Mesodermal cell (in vitro differentiated cells): ENCODE results near the gene CXCR5.

Source experiments
- H3K27ac ChIP-seq: 2 replicates; pipeline ENCODE4 v1.7.0; 2013; ENCODE audit warnings: mild to moderate bottlenecking, low read depth, low read length, moderate library complexity; ENCODE audit not compliant: severe bottlenecking
- H3K36me3 ChIP-seq: 2 replicates; pipeline ENCODE4 v1.7.1; 2013; ENCODE audit warnings: mild to moderate bottlenecking, low read length, moderate library complexity; ENCODE audit not compliant: control insufficient read depth, insufficient read depth
- H3K4me1 ChIP-seq: one replicate; pipeline ENCODE4 v1.7.1; 2013; ENCODE audit warnings: mild to moderate bottlenecking, low read length; ENCODE audit not compliant: insufficient read depth, control insufficient read depth, poor library complexity, severe bottlenecking
- H3K4me3 ChIP-seq: 2 replicates; pipeline ENCODE4 v1.7.0; 2013; ENCODE audit warnings: low read length, control low read depth, mild to moderate bottlenecking; ENCODE audit not compliant: insufficient read depth, poor library complexity, severe bottlenecking; ENCODE audit errors: extremely low read depth
- H3K9me3 ChIP-seq: 2 replicates; pipeline ENCODE4 v1.7.1; 2013; ENCODE audit warnings: mild to moderate bottlenecking, low read length, moderate library complexity; ENCODE audit not compliant: control insufficient read depth
- WGBS, 2 experiments: methylation state at CpG; one replicate each; pipeline ENCODE4 v1.1.5; 2013; ENCODE audit warnings: missing lambda C conversion rate in 2 of 2; ENCODE audit not compliant: insufficient coverage in 2 of 2; 5-methylcytosine and 5-hydroxymethylcytosine counted together

Gene CXCR5

DNA sequence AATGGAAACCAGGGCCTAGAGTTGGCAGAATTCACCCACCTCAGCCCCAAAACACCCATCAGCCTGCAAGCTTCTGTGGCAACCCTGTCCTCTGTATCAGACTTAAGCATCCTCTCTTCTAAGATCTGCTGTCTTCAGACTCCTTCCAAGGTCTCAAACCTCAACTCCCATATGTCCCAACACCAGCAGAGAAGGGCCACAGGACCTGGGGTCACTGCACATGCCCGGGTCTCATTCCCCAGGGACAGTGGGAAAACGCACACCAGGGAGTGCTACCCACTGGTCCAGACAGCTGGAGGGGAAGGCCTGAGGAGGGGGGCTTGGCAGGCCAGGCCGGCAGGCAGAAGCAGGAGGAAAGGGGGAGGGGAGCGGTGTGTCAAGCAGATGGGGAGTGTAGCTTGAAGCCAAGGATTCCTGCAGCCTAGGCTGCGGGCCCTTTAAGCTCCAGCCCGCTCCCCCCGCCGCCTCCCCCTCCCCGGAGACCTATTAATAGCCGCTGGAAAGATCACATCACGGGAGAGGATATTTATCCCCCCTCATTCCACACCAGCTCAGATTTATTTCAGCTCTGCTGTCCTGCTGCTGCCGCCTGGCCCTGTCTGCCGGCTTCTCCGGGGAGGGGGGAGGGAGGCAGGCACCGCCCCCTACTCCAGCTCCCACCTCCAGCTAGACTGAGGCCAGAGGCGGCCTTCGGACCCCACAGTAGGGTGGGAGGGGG lies 25.4 kb downstream of the CXCR5 start:
- Histone ChIP-seq H3K36me3 (peaks cover 40% of the 10 kb centered on the region), H3K9me3 (no peaks in the 10 kb centered on the region), H3K4me1 (peaks cover 60% of the 10 kb centered on the region), H3K4me3 (peak overlapping the region; percentile 33), H3K27ac (peak overlapping the region; percentile 100)
- 0 to 3% methylated on average over 4 to 6 of the region's 17 CpGs for WGBS, 2 experiments

DNA sequence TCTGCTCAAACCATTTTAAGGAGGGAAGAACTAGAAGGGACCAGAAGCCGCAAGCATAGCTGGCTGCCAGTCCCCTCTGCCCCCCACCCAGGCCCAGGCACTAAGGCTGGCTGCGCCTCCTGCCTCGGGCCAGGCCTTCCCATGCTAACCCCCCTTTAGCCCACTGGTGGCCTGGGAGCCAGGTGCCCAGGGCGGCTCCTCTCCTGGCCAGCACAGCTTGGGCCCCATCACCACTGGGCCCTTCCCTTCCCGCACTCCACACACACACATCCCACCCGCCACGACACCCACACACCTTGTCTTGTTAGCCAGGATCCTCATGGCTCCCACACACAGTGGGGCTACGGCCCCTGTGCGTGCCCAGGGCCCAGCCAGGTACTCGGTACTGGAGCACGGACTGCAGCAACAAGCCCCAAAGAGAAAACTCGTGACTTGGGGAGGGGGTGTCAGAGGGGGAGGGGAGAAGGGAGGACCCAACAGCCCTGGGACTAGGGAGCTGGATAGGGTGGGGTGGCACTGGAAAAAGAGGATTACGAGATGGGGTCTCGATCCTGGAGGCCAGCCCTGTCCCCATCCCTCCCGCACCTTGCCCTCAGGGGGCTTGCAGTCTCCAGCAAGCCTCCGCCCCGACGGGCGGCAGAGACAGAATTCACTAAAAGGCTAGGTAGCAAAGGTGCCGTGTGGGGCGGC lies 26.1 kb downstream of the CXCR5 start:
- Histone ChIP-seq H3K9me3 (no peaks in the 10 kb centered on the region), H3K36me3 (peaks cover 38% of the 10 kb centered on the region), H3K4me1 (peaks cover 67% of the 10 kb centered on the region), H3K4me3 (peak overlapping the region; percentile 33), H3K27ac (peak overlapping the region; percentile 100)
- WGBS, 2 experiments: 6 to 11% methylated on average over 9 to 12 of the region's 21 CpGs

DNA sequence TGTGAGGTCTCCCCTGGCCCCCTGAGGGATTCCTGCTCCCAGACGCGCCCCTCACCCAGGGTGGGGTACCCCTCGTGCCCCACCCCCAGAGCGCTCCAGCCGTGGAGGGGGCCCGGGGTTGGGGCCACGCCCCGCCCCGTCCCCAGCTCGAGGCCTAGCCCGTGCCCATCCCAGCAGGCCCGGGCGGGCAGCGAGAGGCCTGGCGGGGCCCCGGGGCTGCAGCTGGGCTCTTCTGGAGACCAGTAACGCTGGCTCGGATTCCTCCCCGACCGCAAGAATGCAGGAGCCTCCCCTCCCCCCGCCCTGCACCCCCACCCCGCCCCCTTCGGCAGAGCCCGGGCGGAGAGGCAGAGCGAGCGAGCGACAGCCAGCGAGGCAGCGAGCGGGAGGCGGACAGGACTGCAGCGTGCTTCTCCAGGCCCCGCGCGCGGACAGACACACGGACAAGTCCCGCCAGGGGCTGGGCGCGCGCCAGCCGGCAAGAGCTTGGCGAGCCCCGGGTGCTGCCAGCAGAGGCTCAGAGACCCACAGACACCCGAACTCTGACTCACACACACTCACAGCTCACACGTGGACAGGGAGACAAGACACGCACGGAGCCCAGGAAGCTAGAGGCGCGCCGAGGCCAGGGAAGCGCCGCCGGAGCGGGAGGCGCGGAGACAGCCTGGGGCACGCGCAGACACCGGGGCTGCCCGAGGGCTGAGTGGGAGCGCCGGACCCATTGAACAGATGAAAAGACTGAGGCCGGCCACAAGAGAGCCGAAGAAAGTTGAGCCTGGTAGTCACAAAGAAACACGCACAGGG lies 26.8 kb downstream of the CXCR5 start:
- Histone ChIP-seq H3K36me3 (peaks cover 41% of the 10 kb centered on the region), H3K4me1 (peaks cover 75% of the 10 kb centered on the region), H3K4me3 (peak overlapping the region; percentile 33), H3K9me3 (no peaks in the 10 kb centered on the region), H3K27ac (peak overlapping the region; percentile 100)
- 1 to 2% methylated on average over 18 to 49 of the region's 67 CpGs for WGBS, 2 experiments

DNA sequence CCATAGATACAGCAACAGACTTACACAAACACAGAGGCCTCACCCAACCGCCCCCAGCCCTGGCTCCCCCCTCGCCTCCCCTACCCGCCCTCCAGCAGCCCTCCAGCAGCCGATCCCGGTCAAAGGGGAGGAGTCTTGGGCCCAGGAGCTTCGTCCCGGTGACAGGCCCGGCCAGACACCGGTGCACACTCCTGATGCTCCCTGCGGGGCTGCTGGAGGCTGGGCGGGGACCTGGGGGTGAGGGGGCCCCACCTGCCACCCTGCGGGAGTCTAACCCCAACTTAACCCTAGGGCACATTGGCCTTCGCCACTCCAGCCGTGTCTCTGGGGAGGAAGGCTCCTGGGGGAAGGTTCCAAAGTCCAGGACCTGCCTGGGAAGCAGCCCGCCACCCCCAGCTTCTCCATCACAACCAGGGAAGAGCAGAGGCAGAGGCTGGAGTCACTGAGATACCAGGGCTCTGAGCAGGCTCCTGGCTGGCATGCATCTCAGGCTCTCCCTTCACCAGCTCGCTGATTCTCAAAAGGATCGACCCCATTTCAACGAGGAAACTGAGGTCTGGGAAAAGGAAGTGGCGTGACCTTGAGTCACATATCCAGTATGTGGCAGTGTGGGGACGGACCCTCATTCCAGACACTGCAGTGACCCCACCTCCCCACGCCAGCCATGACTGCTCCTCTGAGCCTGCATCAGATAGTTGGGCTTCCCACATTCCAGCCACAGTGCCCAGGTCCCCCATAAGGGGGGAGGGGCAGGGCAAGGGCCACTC lies 27.6 kb downstream of the CXCR5 start:
- no peaks in the 10 kb centered on the region for H3K9me3 ChIP-seq
- peaks cover 40% of the 10 kb centered on the region for H3K36me3 ChIP-seq
- H3K27ac ChIP-seq: peak overlapping the region; percentile 100
- H3K4me3 ChIP-seq: peak overlapping the region; percentile 31
- peaks cover 82% of the 10 kb centered on the region for H3K4me1 ChIP-seq
- 14 to 33% methylated on average over 6 to 16 of the region's 21 CpGs for WGBS, 2 experiments

DNA sequence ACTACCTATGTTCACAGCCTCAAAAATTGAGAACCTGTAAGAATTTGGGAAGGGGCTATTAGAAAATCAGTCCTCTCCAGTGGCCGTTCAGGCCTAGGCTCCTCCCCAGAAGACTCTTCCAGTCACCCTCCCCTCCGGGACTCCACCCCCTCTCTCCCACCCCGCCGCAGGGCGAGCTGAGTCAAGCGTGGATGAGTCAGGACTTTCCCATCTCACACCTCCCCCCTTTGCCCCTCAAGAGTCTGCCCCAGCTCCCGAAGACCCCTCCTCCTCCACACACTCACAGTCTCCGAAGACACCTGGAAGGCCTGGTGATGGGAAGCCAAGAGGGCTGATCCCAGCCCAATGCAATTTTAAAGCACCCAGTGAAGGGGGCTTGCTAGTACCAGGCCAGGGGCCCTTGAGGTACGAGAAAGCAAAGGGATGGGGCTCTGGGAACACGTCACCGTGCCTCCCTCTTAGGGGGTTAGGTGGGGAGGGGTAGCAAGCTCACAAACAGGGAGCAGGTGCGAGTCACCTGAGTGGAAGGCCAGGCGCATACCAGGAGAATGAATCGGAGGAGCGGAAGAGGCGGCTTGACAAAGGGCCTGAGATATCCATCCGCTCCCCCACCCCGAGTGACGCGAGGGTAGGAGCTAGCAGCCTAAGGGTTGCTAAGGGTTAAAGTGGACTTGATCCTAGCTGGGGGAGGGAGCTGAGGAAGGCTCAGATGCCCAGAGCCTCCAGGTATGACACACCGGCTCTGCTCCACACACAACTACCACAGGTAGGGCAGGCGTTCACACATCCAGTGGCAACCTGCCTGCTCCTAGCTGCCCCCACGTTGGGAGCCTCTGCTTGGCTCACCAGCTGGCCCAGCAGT lies 28.4 kb downstream of the CXCR5 start:
- WGBS, 2 experiments: 7 to 14% methylated on average over 4 to 16 of the region's 23 CpGs
- H3K9me3 ChIP-seq: no peaks in the 10 kb centered on the region
- peaks cover 91% of the 10 kb centered on the region for H3K4me1 ChIP-seq
- peaks cover 32% of the 10 kb centered on the region for H3K36me3 ChIP-seq
- peak overlapping the region; percentile 100 for H3K27ac ChIP-seq
- H3K4me3 ChIP-seq: peak overlapping the region; percentile 16

DNA sequence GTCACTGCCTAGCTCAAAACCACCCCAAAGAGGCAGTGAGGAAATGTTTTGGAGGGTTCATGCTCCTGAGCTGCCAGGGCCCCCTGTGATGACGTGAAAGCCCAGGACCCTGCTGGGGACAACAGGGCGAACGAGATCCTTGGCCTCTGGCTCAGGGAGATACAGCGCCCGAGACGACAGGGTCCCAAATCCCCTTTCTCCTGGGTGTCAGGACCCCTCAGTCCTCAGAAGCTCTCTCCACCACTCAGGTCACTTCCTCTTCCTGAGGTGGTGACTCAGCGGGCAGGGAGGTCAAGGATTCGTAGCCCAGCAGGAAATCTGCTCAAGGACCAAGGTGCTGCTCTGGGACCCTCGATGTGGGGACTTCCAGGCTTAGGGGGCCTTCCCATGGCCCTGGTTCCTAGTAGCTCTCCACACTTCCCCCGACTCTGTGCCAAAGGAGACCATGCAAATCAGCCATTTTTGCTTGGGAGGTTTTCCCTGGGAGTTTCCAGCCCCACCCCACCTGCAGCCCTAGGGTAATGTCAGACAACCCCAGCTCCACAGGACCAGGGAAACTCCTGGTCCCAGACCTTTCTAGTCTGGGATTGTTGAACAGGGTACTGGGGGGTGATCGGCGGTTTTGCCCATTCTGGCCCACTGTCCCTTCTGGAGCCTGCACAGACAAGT lies 29.2 kb downstream of the CXCR5 start:
- H3K27ac ChIP-seq: peak overlapping the region; percentile 100
- H3K4me3 ChIP-seq: no peak overlapping the region

DNA sequence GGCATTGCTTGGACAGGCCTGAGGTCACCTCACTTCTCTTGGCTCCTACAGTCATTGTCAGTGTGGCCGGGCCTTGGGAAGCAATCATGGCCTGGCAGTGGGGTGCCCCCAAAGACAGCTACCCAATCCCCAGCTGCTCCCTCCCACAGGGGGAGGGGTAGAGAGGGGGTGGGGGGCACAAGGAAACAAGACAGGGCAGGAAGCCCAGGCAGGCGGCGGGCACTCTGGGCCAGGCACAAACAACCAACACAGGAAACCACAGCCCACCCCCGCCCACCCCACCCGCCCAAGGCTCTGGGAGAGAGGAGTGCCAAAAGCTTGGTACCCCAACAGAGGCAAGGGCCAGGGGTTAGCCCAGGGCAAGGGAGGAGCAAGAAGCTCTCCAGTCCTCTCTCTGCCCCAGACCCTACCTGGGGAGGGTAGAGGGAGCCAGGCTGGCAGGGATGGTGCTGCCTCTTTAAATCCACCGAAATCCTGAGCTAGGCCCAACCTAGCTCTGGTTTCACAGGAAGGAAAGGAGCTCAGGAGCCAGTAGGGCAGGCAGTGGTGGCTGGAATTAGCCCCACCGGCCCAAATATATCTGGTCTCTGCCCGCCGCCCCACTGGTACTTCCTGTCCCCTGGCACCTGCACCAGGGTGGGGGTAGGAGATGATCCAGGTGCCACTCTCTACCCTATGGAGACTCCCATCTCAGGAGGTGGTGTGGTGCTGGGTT lies 29.9 kb downstream of the CXCR5 start:
- Histone ChIP-seq H3K27ac (peak overlapping the region; percentile 100), H3K36me3 (peaks cover 25% of the 10 kb centered on the region), H3K9me3 (no peaks in the 10 kb centered on the region), H3K4me1 (peaks cover 90% of the 10 kb centered on the region), H3K4me3 (no peak overlapping the region)
- 42 to 59% methylated on average over 1 to 3 of the region's 9 CpGs for WGBS, 2 experiments

More for the DNA sequence above, 29.2 kb downstream of the CXCR5 start:
- WGBS, 2 experiments: 34 to 37% methylated on average over 11 of the region's 12 CpGs
- Histone ChIP-seq H3K36me3 (peaks cover 32% of the 10 kb centered on the region), H3K4me1 (peaks cover 92% of the 10 kb centered on the region), H3K9me3 (no peaks in the 10 kb centered on the region)

DNA sequence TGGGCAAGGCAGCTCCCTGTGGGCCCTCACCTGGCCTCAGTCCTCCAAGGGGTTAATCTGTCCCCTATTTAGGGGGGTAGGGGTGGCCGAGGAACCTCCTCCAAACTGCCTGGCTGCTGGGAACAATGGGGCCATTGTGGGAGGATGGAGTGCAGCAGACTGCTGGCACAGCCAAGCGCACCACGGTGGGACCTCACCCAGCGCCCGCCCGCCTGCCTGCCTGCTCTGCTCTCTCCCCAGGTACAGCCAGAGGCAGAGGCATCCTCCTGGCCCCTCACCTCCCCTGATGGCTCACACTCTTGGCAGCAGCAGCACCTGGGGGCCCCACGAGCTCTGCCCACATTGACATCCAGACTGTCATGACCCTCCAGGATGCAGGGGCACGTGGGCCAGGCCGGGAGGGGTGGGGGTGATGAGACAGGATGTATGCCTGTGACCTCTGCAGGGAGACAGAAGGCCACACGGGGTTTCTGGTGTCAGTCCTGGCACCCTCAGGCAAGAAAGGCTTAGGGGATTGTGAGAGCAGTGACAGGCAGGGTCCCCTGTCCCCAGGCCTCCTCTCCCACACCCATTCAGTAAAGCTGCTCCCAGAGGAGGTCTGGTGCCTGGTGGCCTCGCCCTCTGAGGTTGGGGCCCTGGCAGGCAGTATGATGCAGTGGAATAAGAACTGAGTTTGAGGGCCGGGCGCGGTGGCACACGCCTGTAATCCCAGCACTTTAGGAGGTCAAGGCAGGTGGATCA lies 30.7 kb downstream of the CXCR5 start:
- H3K36me3 ChIP-seq: peaks cover 24% of the 10 kb centered on the region
- peaks cover 89% of the 10 kb centered on the region for H3K4me1 ChIP-seq
- 69 to 84% methylated on average over 7 to 11 of the region's 15 CpGs for WGBS, 2 experiments
- H3K4me3 ChIP-seq: no peak overlapping the region
- H3K27ac ChIP-seq: peak overlapping the region; percentile 67
- no peaks in the 10 kb centered on the region for H3K9me3 ChIP-seq
